IPS-15b (cell line): Measurements from ENCODE around the gene EVC2.

ENCODE experiments used
- H3K27me3 ChIP-seq: one replicate; pipeline ENCODE4 v1.6.1; 2013; ENCODE audit warnings: low read length; ENCODE audit not compliant: control insufficient read depth, insufficient read depth
- H3K36me3 ChIP-seq: one replicate; pipeline ENCODE4 v1.6.1; 2013; ENCODE audit warnings: low read length; ENCODE audit not compliant: control insufficient read depth, insufficient read depth
- H3K4me1 ChIP-seq: one replicate; pipeline ENCODE4 v1.6.1; 2013; ENCODE audit warnings: mild to moderate bottlenecking, low read length; ENCODE audit not compliant: control insufficient read depth, insufficient read depth
- H3K4me3 ChIP-seq: one replicate; pipeline ENCODE4 v1.5.1; 2013; ENCODE audit warnings: low read depth, low read length
- H3K9ac ChIP-seq: one replicate; pipeline ENCODE4 v1.6.1; 2013; ENCODE audit warnings: low read depth, mild to moderate bottlenecking, low read length
- H3K9me3 ChIP-seq: one replicate; pipeline ENCODE4 v1.6.1; 2013; ENCODE audit warnings: mild to moderate bottlenecking, low read length; ENCODE audit not compliant: control insufficient read depth, insufficient read depth

EVC2 gene

DNA sequence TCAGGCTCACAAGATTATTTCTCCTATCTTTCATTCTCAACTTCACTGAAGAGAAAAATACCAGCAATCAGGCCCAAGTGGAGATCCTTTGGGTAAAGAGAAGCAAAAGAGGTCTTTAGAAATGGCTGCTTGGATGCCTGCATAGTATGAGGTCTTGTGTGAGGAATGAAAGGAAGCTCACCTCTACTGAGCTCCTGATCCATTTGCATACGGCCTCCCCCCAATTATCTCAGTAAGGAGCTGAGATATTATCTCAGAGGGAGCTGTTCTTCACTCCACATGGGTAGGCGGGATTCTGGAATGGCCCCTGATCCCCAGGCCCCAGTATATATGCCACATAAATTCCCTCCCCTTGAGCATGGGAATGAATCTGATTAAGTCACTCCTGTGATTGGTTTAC, 75.8 kb downstream of the EVC2 start:
- Histone ChIP-seq H3K9me3 (no peaks in the 10 kb centered on the region), H3K27me3 (no peaks in the 10 kb centered on the region), H3K9ac (no peak overlapping the region), H3K4me3 (no peak overlapping the region), H3K36me3 (peaks cover 5% of the 10 kb centered on the region), H3K4me1 (peaks cover 2% of the 10 kb centered on the region)

DNA sequence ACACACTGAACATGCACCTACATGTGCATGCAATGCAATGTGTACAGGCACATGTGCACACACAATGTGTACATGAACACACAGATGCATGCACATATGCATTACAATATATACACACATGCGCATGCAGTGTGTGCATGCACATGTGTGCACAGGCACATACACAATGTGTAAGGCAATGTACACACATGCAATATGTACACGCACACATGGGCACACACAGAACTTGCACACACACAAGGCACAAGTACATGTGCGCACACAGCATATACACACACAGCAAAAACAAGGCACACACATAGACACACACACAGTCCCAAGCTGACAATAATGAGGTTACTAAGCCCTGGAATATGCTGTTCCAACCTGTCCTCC, 76.3 kb downstream of the EVC2 start:
- H3K4me3 ChIP-seq = no peak overlapping the region
- H3K9ac ChIP-seq = no peak overlapping the region
- no peaks in the 10 kb centered on the region for H3K9me3 ChIP-seq
- no peaks in the 10 kb centered on the region for H3K27me3 ChIP-seq
- no peaks in the 10 kb centered on the region for H3K4me1 ChIP-seq
- H3K36me3 ChIP-seq = peaks cover 5% of the 10 kb centered on the region

DNA sequence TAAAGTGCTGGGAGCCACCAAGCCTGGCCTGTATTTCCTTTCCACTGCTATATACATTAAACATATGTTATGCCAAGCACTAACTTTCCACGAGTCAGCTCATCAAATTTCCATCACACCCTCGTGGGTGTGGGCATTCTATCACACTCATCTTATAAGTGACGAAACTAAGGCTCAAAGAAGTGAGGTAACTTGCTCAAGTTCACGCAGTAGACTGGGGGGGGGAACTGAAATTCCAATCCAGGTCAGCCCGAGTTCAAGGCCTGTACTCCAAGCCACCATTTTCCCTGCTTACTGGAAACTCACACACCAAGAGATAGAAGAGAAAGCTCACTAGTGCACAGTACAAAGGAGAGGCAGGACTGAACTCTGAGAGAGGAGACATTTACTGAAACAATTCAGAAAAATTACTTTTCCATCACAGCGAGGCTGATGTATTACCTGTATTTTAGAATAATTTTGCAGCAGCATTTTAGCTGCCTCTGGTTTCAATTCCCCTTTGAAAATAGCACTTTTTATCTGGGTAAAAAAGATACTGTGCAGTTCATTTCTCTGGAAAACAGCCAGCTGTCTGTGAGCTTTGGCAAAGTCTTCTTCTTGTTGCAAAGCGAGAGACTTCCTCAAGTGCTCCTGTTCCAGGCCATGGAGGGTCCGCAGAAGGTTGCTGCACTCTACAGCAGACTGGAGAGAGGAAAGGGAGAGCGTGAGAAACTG, 76.8 kb downstream of the EVC2 start:
- H3K36me3 ChIP-seq = peaks cover 5% of the 10 kb centered on the region
- no peaks in the 10 kb centered on the region for H3K4me1 ChIP-seq

DNA sequence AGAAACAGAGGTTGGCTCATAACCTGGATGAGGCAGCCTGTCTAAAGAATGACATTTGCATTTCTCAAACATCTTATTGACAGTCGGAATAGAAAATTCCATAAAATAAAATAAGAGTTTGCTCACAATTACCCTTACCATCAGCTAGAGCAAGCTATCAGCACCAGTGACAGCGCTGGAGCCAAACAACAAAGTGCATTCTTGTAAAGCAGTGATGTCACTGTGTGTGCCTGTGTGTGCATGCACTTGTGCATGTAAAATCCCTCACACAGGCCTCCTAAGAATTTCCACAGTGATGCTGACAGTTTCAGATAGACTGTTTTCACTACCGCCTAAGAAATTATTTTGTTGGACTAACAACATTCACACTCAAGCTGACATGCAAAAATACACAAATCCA, 77.6 kb downstream of the EVC2 start:
- no peak overlapping the region for H3K4me3 ChIP-seq
- H3K36me3 ChIP-seq = peaks cover 5% of the 10 kb centered on the region
- H3K9me3 ChIP-seq = no peaks in the 10 kb centered on the region
- H3K4me1 ChIP-seq = no peaks in the 10 kb centered on the region
- no peak overlapping the region for H3K9ac ChIP-seq
- H3K27me3 ChIP-seq = no peaks in the 10 kb centered on the region

More for the DNA sequence above, 76.8 kb downstream of the EVC2 start:
- no peaks in the 10 kb centered on the region for H3K27me3 ChIP-seq
- no peak overlapping the region for H3K9ac ChIP-seq
- H3K4me3 ChIP-seq = no peak overlapping the region
- no peaks in the 10 kb centered on the region for H3K9me3 ChIP-seq

DNA sequence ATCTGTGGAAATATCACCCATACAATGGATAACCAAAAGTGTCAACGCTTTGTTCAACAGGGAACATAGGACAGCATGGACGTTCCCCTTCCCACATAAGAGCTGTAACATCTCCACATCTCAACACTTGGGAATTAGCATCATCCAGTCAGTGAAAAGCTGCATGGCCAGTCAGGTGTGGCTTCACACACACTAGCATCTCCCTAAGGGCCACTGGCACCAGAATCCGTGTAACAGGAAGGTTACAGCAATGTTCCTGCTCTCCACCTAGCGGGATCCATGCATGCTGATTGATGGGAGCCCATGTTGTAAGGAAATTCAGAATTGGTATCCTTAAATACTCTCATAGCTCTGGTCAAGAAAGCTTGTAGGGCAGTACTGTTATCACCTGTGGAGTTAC, 78.8 kb downstream of the EVC2 start:
- no peak overlapping the region for H3K4me3 ChIP-seq
- H3K9me3 ChIP-seq = no peaks in the 10 kb centered on the region
- H3K36me3 ChIP-seq = peaks cover 15% of the 10 kb centered on the region
- no peaks in the 10 kb centered on the region for H3K4me1 ChIP-seq
- no peaks in the 10 kb centered on the region for H3K27me3 ChIP-seq
- no peak overlapping the region for H3K9ac ChIP-seq

DNA sequence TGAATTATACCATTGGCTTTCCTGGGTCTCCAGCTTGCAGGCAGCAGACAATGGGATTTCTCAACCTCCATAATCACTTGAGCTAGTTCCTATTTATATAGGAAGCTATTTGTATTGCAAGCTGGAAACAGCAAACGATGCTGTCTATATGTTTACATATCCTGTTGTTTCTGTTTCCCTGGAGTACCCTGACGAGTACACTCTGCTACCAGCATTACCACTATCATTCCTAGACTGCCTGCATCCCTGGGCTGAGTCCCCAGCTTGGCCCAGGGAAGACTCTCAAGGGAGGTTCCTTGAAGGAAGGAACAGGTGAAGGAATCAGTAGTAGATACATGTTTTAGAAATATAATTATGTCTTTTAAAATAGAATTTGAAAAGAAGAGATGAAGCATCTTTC, 81.4 kb downstream of the EVC2 start:
- Histone ChIP-seq H3K27me3 (no peaks in the 10 kb centered on the region), H3K4me3 (no peak overlapping the region), H3K36me3 (peaks cover 22% of the 10 kb centered on the region), H3K9me3 (no peaks in the 10 kb centered on the region), H3K4me1 (no peaks in the 10 kb centered on the region), H3K9ac (no peak overlapping the region)

DNA sequence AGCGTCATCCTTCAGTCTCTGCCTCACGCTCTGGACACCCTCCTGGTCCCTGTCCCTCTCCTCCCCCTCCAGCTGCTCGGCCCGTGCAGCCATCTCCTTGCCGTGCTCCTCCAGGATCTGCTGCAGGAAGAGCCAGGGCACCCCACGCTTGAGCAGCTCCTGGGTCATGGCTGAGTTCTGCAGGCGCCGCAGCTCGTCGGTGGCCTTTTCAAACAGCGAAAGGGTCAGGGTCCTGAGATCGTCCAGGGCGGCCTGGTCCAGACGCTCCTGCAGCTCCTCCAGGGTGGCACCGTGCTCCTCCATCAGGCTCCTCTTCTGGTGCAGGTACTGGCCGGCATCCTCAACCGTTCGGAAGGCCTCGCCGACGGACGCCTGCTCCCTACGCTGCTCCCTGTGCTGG, 85.8 kb downstream of the EVC2 start:
- Histone ChIP-seq H3K9me3 (no peaks in the 10 kb centered on the region), H3K4me1 (no peaks in the 10 kb centered on the region), H3K9ac (no peak overlapping the region), H3K27me3 (no peaks in the 10 kb centered on the region), H3K36me3 (peaks cover 21% of the 10 kb centered on the region), H3K4me3 (no peak overlapping the region)

DNA sequence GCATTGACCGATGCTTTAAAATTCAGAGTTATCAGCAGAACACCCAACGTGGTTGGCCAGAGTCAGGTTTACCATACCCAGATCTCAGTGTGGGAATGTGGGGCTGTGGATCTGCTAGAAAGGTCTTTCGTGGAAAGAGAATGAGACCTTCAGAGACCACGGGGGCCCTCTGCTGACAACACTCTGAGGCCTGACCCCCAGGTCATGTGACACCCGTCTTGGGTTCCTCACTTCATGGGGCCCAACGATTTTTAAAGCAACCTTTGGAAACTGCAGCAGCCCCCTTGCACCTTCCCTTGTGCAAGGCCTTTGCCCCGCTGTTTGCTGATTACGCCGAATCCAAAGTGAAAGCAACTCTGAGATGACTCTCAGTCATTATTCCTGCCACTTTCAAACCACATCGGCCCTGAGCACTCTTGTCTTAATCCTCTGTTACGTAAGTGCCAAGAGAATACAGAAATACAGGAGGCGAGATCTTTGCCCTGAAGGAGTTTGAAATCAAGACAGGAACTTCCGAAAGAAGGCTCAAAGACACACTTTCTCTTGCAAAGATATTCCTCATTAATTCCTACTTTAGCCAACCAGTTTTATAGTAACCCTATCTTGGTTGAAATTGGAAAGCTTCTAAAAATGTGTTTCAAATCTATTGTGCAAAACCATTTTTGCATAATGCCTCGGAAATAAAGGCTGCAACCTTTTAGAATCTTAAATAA, 88.3 kb downstream of the EVC2 start:
- H3K9me3 ChIP-seq = no peaks in the 10 kb centered on the region
- no peak overlapping the region for H3K9ac ChIP-seq
- peaks cover 17% of the 10 kb centered on the region for H3K36me3 ChIP-seq
- no peaks in the 10 kb centered on the region for H3K4me1 ChIP-seq
- H3K27me3 ChIP-seq = no peaks in the 10 kb centered on the region
- H3K4me3 ChIP-seq = no peak overlapping the region

DNA sequence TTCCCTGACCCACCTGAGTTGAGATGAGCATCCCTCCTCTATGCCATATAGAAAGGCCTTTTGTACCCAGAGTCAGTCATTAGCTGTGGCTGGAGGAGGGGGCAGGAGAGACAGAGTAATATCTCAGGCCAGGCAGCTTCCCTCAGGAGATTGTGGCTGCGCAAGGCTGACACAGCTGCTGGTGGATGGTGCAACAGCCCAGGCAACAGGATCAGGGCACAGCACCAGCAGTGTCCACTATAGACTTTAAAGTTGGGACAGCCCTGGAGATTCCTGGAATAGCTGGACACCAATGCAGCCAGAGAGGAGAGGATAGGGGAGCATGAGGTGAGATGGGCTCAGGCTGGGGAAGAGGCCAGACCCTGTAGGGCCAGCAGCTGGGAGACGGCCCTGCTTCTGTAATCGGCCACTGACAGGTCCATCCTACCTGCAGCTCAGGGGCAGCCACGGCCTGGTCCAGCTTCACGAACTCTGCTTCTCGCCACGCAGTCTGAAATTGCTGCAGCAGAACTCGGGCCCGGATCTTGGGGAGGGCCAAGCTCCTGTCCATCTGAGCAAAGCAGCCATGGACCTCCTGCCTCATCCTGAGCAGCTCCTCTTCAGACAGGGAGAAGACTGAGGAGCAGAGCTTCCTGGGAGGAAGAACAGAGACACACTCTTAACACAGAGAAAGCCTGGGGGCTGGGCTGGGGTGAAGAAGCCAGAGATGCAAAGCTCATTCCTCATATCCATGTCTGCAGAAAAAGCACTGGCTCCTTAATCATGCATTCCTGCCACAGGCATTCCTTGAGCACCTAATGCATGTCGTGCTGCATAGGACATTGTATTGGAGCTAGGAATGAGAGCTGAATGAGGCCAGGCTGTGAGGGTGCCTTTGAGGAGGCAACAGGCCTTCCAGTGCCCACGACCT, 90.1 kb downstream of the EVC2 start:
- Histone ChIP-seq H3K9ac (no peak overlapping the region), H3K9me3 (no peaks in the 10 kb centered on the region), H3K36me3 (peaks cover 17% of the 10 kb centered on the region), H3K4me1 (no peaks in the 10 kb centered on the region), H3K27me3 (no peaks in the 10 kb centered on the region), H3K4me3 (no peak overlapping the region)

DNA sequence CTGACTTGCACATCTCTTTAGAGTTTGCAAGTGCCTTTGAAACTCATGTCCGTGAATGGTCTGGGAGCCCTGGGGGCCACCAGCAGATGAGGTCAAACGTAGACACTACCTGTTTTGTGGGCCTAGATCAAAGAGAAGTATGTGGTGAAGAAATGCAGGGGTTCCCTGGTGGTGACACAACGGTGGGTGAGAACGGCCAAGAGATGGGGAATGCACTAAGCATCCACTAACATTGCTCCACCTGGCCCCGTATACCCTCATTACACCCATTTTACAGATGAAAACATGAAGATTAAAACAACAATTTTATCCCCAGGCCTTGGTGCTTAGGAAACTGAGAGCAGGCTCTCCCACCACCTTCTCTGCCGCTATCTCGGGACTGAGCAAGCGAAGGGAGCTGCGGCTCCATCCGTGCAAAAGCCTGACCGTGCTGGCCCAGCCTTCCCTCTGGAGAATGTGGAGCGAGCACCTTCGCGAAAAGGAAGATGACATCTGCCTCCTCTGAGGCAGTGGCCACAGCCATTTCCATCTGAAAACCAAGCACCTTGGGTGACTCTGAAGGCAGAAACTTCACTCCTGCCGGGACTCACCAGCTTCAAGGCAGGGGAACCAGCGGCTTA, 91.9 kb downstream of the EVC2 start:
- Histone ChIP-seq H3K4me1 (no peaks in the 10 kb centered on the region), H3K9ac (peak overlapping the region; percentile 24), H3K36me3 (peaks cover 12% of the 10 kb centered on the region), H3K9me3 (no peaks in the 10 kb centered on the region), H3K27me3 (no peaks in the 10 kb centered on the region), H3K4me3 (no peak overlapping the region)

DNA sequence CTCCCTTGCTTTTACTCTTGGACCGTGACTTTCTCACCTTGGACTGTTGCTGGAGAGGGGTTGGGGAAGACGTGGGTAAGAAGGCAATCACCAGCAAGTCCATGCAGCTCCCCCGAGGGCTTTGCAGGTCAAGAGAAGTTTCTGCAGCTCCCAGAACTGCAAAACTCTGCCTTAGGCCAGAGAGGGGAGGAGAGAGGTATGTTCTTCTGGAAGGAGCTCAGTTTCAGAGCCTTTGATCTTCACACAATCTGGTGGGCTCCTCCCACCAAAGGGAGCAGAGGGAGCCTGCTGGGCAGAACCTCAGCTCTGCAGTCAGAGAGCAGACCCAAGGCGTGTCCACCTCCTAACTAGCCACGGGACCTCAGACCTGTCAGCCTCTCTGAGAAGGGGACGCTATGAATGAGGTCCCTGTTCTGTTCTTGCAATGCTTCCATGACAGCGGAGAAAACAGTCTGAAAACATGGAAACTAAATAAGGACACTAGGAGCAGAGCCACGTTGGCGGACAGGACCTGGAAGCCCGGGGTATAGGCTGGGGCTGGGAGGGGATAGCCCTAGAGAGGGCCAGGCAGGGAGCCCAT, 92.8 kb downstream of the EVC2 start:
- H3K36me3 ChIP-seq = peaks cover 12% of the 10 kb centered on the region
- H3K4me3 ChIP-seq = no peak overlapping the region
- H3K9ac ChIP-seq = no peak overlapping the region
- H3K4me1 ChIP-seq = no peaks in the 10 kb centered on the region
- no peaks in the 10 kb centered on the region for H3K27me3 ChIP-seq
- no peaks in the 10 kb centered on the region for H3K9me3 ChIP-seq
